GM18951 (cell line): ENCODE measurements around the gene BAG5.

ENCODE experiments used
- POLR2A ChIP-seq: IDR thresholded peaks from 4 replicates; pipeline ENCODE4 v1.6.1; 2011; ENCODE audit warnings: mild to moderate bottlenecking; ENCODE audit not compliant: insufficient read length, insufficient read depth; ENCODE audit errors: extremely low read depth
- in situ Hi-C: fragments of 300-500 bp; cut with MboI; formaldehyde crosslinking; loops from one replicate; pipeline ENCODE4 v1.12.0; 2022; ENCODE audit warnings: low sequenced_read_pairs, mixed read lengths, inconsistent platforms; ENCODE audit not compliant: unreplicated experiment

Gene BAG5

DNA sequence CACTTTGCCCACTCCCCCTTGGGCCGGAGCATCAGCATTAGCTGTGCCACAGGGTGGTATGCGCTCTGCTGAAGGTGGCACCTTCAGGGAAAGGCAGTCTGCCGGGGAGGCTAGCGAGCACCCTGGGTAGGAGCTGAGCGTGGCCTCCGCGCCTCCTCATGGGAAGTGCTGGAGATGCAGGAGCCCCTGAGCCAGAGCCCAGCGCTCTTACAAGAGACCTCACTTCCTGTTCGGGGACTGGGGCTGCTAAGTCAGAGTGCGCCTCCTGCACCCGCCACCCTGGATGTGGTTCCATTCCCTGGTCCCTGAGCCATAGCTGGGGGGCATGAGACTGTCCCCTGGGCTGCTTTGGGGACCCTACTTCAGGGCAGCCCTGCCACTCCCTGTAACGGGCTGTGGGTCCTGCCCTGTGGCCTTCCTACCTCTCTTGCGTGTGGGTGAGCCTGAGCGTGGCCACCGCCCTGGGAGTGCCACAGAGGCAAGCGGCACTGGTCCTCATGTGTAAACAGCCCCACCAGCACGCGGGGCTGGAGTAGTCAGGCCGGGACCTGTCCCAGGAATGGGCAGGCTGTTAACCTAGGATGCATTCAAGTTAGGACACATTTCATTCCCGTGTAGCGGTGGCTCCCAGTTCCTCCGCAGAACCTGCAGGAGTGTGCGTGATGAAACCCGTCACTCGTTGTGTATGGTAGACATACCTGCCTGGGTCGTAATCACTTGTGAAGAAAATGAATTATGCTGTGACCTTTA, 19.7 kb upstream of the BAG5 start:
- no peak for TF ChIP-seq POLR2A
- in situ Hi-C loops = no loop called here

DNA sequence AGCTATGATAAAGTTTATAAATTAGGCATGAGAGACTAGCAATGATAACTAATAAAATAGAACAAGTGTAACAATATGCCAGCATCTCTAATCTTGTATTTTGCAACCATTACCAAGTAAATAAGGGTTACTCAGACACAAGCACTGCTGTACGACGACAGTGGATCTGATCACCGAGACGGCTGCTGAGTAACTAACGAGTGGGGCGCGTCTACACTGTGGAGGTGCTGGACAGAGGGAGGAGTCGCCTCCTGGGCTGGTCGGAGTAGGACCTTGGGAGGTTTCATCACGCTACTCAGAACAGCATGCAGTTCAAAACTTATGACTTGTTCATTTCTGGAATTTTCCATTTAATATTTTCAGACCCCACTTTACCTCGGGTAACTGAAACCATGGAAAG, 18.7 kb upstream of the BAG5 start:
- TF ChIP-seq POLR2A = no peak
- in situ Hi-C loops = no loop called here

DNA sequence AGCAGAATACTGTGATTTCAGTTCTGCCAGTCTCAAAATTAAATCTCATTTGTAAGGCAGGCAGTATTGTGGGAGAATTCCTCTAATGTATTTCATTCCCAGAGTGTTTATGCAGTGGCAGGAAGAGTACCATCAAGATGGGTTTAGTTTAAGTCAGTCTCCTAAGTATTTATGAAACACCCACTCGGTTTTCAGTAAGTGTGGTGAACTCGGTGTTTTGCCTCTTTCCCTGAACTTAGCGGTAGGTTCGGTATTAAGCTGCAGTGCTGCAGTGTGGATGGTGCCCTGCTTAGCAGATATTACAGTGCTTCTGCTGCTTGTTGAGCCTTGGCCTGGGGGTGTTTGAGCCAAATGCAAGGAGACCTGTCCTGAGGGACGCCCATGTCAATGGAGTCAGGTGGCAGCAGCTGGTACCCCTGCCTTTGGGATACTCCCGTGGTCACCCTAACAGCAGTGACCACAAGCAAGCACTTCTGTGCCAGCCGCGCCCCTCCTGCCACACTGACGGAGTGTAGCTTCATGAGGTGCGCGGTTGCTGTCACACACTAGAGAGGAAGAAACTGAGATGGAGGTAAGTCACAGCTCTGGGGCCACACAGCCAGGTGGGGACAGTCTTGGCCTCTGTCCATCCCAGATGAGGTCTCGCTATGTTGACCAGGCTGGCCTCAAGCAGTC, 16.1 kb upstream of the BAG5 start:
- no peak for TF ChIP-seq POLR2A
- in situ Hi-C loops = loop anchor here (10.0 kb wide), 1 partner anchor 106 kb away; no protein-coding TSS in a partner anchor

DNA sequence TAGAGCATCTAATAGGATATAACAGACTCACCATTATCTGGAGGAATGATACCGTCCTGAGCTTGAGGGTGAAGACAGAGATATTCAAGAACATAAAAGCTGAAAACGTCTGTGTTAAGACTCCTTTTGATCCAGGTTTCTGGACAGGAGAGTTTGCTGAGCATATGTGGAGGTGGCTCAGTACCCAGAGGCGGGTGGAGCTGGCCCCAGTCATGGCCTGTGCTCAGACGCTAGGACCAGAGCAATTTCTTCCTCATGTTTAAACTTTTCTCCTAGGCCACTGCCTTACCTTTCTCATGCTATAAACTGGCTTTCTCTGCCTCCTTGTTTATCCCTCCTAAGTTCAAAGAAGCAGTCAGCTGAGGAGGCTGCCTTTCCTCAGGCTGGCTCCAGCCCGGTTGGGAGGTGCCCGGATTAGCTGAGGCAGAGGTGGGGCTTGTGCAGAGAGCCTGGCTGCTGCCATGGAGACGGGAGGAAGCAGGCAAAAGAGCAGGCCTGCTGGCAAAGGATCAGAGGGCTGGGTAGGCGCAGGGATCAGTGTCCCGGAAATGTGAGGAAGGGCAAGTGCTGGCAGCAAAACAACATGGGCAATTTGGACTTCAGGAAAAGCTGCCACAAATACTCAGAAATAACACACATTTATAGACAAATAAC, 14.0 kb upstream of the BAG5 start:
- in situ Hi-C loops = loop anchor here (10.0 kb wide), 1 partner anchor 108 kb away; no protein-coding TSS in a partner anchor
- TF ChIP-seq POLR2A = no peak

DNA sequence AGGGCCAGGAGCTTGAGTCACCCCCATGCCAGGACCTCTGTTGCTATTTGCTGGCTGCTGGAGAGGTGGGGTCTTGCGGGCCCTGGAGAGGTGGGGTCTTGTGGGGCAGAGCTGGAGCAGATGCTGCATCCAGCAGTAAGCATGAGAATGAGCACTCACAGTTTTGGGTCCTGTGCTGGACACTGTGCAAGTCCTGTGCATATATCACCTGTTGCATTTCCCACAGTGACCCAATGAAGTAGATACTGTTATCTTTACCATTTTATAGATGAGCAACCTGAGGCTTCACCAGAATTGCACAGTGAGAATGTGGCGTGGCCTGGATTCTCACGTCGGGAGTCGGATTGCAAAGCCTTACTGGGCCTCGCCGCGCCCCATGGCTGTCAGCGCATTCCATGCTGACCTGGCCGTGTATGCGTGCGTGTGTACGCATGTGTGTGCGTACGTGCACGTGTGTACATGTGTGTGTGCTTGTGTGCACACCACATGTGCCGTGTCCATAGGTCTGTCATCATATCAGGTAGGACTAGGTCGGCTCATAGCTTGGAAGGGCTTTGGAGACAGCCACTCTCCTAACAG, 12.3 kb upstream of the BAG5 start:
- no peak for TF ChIP-seq POLR2A
- in situ Hi-C loops = loop anchor here (10.0 kb wide), 1 partner anchor 110 kb away; no protein-coding TSS in a partner anchor

DNA sequence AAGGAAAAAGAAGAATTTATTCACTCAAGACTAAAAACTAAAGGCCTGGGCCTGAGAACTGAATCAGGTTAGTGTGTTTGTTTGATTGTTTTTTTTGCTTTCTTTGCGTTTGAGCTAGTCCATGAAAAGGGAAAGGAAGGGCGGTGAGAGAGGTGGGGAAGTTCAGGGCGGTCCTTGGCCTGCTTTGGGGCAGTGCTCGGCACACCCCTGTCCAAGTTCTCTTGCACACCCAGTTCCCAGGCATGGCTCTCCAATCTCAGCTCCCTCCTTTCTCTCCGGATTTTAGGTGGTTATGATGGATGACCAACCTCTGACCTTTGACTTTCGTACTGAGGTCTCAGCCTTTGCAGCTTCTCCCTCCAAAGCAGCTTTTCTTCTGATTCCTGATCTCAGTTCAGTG, 11.6 kb upstream of the BAG5 start:
- TF ChIP-seq POLR2A = no peak
- in situ Hi-C loops = loop anchor here (10.0 kb wide), 1 partner anchor 111 kb away; no protein-coding TSS in a partner anchor

DNA sequence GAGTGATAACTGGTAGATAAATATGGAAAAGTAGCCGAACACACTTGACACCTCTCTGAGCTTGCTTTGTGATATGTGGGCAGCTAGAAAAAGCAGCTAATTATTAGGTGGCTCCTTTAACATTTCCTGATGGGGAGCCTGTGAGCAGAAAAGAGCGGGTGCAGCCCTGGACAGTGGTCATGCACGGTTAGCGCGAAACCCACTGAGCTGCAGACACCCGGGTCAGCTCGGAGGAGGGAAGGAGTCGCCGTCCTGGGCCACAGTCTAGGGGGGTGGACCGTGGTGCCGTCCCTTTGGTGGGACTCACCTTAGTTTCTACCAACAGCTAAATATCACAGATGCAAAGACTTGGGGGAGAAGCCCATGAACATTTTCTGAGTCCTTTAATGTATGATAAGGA, 7.0 kb upstream of the BAG5 start:
- no peak for TF ChIP-seq POLR2A
- in situ Hi-C loops = no loop called here

DNA sequence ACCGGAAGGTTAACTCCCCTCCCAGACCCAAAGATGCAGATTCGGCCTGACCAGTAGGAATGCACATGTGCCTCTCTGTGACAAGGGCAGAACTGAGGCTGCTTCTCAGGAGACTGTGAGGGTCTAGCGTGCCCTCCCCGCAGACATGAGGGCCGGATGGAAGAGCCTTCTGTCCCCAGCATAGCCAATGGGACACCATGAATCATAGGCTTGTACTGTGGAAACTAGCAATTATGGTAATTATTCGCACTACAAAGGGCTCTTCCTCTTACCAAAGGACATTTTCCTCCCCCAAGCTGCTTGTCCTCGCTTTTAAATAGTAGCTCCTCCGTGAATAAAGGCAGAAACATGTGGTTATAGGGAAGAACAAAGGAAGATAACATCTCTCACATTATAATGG, 6.5 kb upstream of the BAG5 start:
- in situ Hi-C loops = no loop called here
- TF ChIP-seq POLR2A = no peak

DNA sequence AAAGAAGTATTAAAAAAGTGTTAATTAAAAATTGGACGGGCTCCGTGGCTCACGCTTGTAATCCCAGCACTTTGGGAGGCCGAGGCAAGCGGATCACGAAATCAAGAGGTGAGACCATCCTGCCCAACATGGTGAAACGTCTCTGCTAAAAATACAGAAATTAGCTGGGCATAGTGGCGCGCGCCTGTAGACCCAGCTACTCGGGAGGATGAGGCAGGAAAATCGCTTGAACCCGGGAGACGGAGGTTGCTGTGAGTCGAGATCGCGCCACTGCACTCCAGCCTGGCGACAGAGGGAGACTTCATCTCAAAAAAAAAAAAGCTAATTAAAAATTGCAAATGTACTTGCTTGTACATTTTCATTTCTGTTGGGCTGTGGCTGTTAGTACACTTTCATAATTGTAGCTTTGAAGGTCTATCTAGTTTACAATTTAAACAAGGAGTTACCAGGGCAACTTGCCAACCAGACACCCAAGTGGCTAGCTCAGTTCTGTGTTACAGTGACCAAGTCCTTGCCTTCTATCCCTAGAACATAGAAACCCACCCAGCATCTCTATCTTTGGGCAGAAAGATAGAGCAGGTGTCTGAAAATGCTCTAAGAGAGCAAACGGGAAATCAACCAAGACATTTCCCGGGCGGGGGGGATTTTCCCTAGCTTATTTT, 1.5 kb upstream of the BAG5 start:
- in situ Hi-C loops = no loop called here
- TF ChIP-seq POLR2A = no peak

DNA sequence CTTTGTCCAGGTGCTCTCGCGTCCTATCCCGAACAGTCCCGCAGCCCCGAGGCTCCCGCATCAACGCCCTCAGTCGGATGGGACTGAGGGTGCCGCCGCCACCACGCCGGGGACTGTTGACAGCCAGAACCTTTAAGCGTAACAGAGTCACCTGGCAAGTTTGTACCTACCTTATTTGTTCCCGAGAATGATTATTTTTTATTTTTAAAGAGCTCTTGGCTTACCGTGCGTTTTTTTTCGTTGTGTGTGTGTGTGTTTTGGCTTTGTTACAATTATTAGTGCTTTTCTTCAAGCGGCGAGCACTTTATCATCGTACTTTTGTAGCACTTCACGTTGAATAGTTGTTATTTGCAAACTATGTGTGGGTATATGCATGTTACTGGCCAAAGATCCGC, 766 bp upstream of the BAG5 start:
- TF ChIP-seq POLR2A = no peak
- in situ Hi-C loops = no loop called here

DNA sequence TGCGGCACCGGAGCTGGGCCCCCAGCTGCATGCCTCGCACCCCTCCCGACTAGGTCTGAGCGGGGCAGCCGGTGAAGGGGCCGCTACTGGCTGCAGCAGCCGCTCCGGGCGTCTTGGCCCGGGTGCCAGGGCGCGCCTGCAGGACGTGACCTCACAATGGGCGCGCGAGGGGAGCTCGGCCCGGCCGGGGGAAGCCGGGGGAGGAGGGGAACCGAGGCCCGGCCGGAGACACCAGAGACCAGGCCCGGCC, 353 bp downstream of the BAG5 start:
- in situ Hi-C loops = no loop called here
- no peak for TF ChIP-seq POLR2A

DNA sequence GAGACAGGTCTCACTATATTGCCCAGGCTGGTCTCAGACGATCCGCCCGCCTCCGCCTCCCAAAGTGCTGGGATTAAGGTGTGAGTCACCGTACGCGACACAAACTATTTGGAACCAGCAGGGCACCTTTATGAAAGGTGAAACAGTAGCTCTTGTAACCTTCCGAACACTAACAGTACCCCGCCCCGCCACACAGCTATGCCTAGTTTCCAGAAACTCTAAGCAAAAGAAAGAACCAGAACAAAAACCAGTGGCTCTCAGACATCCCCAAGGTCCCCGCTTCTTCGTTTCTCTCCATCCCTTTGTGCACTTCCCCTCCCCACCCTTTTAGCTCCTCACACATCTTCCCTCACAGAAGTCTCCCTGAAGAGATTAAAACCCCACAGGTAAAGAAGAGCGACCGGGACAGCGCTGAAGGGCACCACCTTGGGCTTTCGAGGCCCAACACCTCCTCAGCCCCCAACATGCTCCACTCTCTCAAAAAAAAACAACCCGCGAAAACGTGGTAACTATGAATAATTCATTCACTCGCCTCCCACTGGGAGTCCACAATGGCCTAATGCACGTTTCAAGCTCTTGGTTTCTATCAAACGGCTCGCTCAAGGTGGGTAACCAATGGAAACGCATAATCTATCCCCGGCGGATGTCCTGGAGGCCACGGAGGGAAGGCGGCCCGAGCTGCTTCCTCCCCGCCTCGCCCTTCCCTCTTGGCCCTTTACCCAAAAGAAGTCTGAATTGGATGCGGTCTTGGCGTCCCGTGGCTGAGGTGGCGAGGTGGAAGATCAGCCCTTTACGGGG, 877 bp downstream of the BAG5 start:
- in situ Hi-C loops = no loop called here
- no peak for TF ChIP-seq POLR2A

DNA sequence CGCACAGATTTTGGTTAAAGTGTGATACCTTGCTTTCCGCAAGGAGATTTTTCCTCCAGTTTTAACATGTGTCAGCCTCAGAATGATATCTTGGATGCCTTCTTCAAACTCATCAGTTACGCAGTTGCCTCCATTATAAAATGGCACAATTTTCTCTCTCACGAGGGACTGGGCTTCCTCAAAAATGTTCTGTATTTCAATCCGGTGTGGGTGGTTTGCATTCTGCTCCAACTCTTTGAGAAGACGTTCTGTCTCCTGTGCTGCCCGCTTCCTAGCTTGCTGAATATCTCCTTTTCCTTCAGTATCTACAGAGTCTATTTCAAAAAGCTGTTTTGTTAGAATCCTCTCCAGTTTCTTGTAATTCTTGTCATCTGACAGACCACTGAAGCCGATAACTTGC, 1.8 kb downstream of the BAG5 start:
- in situ Hi-C loops = no loop called here
- no peak for TF ChIP-seq POLR2A

DNA sequence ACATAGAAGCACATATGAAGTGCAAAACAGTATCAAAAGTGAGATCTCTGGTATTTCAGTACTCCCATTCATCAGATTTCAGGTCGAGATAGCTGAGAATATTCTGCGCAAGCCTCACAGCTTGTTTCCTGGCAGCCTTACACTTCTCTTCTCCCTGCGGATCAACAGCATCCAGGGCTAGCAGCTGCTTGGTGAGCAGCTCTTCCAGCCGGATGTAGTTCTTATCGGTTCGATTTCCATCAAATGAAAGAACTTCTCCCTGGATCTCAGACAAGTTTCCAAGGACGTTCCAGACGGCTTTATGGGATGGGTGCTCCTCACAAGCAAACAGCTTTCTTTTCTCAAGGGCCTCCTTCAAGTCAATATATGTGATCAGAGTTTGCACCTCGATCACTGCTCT, 2.7 kb downstream of the BAG5 start:
- in situ Hi-C loops = no loop called here
- TF ChIP-seq POLR2A = no peak
